Mononuclear cell (primary cell): ENCODE measurements around the gene SREBF1. TPM values are rescaled to one million over a fixed set of nuclear protein-coding genes. Genes with fewer than 3 reads are reported as not detected.
A peak's percentile ranks its signal among the peaks of the same experiment; 100 is the strongest.

Experiments used
- H3K27me3 ChIP-seq: 2 replicates; pipeline ENCODE4 v1.6.0; 2011; ENCODE audit warnings: low read length, control low read depth; ENCODE audit not compliant: insufficient read depth
- H3K4me1 ChIP-seq: 2 replicates; pipeline ENCODE4 v1.5.1; 2011; ENCODE audit warnings: mild to moderate bottlenecking, low read length, control low read depth; ENCODE audit not compliant: insufficient read depth
- H3K4me3 ChIP-seq: 2 replicates; pipeline ENCODE4 v1.5.1; 2011; ENCODE audit warnings: mild to moderate bottlenecking, low read length, moderate library complexity
- H3K9me3 ChIP-seq: 2 replicates; pipeline ENCODE4 v1.5.1; 2011; ENCODE audit warnings: low read depth, mild to moderate bottlenecking, control low read depth, low read length
- total RNA-seq: library from RNA; depleted of rRNA; stranded (reverse); fragments of >200 nt; gene quantifications from one replicate; pipeline ENCODE4 v1.2.3, GENCODE V29; 2012

The SREBF1 gene
- total RNA-seq, 1 donor, result 61.9 TPM

DNA sequence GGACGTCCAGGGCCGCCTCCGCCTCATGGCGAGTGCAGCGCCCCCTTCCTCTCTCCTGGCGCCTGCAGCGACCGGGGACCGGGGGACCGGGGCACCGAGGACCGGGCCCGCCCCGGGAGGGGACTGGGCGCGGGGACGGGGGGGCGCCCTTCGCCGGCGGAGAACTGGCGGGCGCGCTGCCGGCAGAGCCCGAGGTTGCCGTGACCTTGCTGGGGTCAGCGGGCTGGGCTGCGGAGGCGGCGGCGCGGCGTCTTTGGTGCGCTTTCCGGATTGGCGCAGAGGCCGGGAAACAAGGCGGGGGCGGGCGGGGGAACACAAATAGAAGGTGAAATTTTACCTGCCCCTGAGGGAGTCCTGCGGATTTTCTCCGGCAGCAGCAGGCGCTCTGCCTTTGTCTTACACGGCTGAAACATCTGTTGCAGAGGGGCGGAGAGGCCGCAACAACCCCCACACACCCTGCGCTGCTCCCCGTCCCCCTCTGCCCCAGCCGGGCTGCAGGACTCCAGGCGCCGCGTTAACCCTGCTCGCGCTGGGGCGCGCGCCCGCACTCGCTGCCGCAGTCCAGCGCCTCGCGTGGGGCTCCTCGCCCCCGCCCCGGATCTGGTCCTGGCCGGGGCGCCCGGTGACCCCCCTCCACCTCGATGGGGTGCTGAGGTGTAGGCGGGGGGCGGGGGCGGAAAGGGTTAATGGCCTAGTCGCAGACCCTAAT lies 53.5 kb downstream of the SREBF1 start:
- Histone ChIP-seq H3K4me3 (peak overlapping the region; percentile 30), H3K4me1 (peaks cover 36% of the 10 kb centered on the region), H3K27me3 (peaks cover 16% of the 10 kb centered on the region), H3K9me3 (no peaks in the 10 kb centered on the region)

DNA sequence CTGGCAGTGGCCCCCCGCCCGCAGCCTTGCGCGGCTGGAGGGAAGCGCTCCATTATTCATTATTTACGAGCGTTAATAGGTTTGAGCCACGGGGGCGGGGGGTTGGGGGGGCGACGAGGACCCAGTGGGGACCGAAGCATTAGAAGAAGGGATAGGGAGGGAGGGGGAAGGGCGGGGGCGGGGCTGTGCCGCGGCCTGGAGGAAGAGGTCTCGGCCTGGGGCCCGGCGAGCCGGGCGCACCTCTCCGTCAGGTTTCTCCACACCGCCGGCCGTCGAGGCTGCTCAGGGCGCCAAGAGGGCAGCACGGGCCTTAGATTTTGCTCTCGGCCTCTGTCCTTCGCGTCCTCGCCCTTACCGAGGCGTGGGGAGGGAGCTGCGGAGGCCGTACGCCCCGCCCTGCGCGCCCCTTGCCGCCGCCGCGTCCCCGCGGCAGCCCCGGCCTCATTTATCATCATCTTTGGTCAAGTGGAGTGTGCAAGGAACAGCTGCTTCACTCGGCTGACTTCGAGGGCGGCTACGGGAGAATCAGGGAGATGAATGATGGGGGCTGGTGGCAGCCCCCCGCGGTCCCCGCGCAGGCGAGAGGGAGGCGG lies 54.2 kb downstream of the SREBF1 start:
- Histone ChIP-seq H3K27me3 (peaks cover 16% of the 10 kb centered on the region), H3K9me3 (no peaks in the 10 kb centered on the region), H3K4me3 (peak overlapping the region; percentile 30), H3K4me1 (peaks cover 36% of the 10 kb centered on the region)

- Histone ChIP-seq H3K4me3 (no peak overlapping the region), H3K27me3 (peaks cover 16% of the 10 kb centered on the region), H3K9me3 (no peaks in the 10 kb centered on the region), H3K4me1 (peaks cover 36% of the 10 kb centered on the region)
Measured at GRCh38 chr17:17781591-17782496, 54.9 kb downstream of the SREBF1 start.

GRCh38 chr17:17780922-17781590 lies 55.7 kb downstream of the SREBF1 start:
- no peak overlapping the region for H3K4me3 ChIP-seq
- H3K4me1 ChIP-seq, result peaks cover 36% of the 10 kb centered on the region
- H3K27me3 ChIP-seq, result peaks cover 16% of the 10 kb centered on the region
- H3K9me3 ChIP-seq, result no peaks in the 10 kb centered on the region

DNA sequence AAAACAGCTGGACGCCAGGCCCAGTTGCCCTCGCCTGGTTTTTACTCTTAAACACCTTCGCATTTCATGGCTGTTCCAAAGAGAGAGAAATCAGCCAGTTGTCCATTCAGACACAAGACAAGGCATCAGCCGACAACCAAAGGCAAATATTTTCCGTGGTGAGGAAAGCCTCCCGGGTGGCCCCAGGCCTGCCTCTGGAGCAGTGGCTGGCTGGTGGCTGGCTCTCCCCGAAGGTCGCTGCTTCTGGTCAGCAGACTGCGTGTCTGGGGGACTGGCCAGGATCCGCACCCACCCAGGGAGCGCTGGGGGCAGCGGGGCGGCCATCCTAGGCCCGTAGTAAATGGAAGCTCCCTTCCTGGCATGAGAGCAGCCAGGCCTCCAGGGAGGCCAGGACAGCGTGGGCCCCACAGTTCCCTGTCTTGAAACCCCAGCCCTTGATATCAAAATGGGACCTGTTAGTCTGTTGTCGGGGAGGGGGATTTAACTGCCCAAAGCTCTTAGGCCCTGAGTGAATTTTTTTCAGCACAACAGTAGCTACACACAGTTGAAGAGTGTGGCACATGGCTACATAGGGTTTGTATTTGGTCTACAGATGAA lies 57.7 kb downstream of the SREBF1 start:
- no peak overlapping the region for H3K4me3 ChIP-seq

GRCh38 chr17:17778308-17779014 lies 58.3 kb downstream of the SREBF1 start:
- Histone ChIP-seq H3K4me3 (no peak overlapping the region), H3K9me3 (no peaks in the 10 kb centered on the region), H3K27me3 (peaks cover 15% of the 10 kb centered on the region), H3K4me1 (peaks cover 22% of the 10 kb centered on the region)

More for the DNA sequence above, 57.7 kb downstream of the SREBF1 start:
- H3K9me3 ChIP-seq, result no peaks in the 10 kb centered on the region
- H3K27me3 ChIP-seq, result peaks cover 16% of the 10 kb centered on the region
- H3K4me1 ChIP-seq, result peaks cover 28% of the 10 kb centered on the region

DNA sequence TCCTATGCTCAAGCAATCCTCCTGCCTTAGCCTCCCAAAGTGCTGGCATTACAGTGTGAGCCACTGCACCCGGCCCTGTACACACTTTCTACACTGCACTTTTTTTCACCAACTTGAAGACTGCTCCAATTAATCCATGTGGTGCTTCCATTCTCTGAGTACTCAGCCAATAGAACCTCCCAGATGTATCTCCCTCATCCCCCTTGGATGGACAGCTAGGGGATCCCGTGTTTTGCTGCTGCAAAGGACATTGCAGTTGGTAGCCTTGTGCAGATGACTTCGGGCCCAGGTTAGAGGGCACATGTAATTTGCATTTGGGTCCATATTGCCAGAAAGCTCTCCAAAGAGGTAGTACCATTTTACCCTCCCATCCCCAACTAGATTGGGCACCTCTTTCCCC lies 59.9 kb downstream of the SREBF1 start:
- Histone ChIP-seq H3K9me3 (no peaks in the 10 kb centered on the region), H3K4me1 (peaks cover 11% of the 10 kb centered on the region), H3K4me3 (no peak overlapping the region)

GRCh38 chr17:17774009-17774881 lies 62.5 kb downstream of the SREBF1 start:
- Histone ChIP-seq H3K4me3 (no peak overlapping the region), H3K27me3 (no peaks in the 10 kb centered on the region), H3K4me1 (no peaks in the 10 kb centered on the region), H3K9me3 (no peaks in the 10 kb centered on the region)

More for the DNA sequence above, 59.9 kb downstream of the SREBF1 start:
- peaks cover 13% of the 10 kb centered on the region for H3K27me3 ChIP-seq

GRCh38 chr17:17772231-17772630 lies 64.6 kb downstream of the SREBF1 start:
- Histone ChIP-seq H3K4me3 (no peak overlapping the region), H3K9me3 (no peaks in the 10 kb centered on the region), H3K4me1 (no peaks in the 10 kb centered on the region), H3K27me3 (no peaks in the 10 kb centered on the region)

GRCh38 chr17:17771498-17772201 lies 65.1 kb downstream of the SREBF1 start:
- no peak overlapping the region for H3K4me3 ChIP-seq
- H3K4me1 ChIP-seq, result peaks cover 4% of the 10 kb centered on the region
- H3K27me3 ChIP-seq, result no peaks in the 10 kb centered on the region
- H3K9me3 ChIP-seq, result no peaks in the 10 kb centered on the region

DNA sequence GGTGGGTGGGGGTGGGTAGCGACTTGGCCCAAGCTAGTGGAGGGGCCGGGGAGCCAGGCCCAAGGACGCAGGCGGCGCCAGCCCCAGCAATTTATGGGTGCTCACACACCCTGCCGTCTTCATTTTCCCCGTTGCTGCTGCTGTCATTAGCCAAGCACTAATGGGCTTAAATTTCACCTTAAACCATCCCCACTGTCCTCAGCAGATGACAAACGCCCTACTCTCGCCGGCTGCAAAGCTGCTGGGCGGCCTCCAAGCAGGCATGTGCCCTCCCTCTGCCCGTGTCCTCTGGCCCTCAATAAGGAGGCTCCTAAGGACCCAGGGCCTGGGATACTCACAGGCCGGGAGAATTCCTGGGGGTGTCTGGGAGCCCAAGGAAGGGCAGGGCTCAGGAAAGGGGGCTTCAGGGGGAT lies 66.1 kb downstream of the SREBF1 start:
- Histone ChIP-seq H3K9me3 (no peaks in the 10 kb centered on the region), H3K27me3 (no peaks in the 10 kb centered on the region), H3K4me3 (no peak overlapping the region), H3K4me1 (peaks cover 14% of the 10 kb centered on the region)

DNA sequence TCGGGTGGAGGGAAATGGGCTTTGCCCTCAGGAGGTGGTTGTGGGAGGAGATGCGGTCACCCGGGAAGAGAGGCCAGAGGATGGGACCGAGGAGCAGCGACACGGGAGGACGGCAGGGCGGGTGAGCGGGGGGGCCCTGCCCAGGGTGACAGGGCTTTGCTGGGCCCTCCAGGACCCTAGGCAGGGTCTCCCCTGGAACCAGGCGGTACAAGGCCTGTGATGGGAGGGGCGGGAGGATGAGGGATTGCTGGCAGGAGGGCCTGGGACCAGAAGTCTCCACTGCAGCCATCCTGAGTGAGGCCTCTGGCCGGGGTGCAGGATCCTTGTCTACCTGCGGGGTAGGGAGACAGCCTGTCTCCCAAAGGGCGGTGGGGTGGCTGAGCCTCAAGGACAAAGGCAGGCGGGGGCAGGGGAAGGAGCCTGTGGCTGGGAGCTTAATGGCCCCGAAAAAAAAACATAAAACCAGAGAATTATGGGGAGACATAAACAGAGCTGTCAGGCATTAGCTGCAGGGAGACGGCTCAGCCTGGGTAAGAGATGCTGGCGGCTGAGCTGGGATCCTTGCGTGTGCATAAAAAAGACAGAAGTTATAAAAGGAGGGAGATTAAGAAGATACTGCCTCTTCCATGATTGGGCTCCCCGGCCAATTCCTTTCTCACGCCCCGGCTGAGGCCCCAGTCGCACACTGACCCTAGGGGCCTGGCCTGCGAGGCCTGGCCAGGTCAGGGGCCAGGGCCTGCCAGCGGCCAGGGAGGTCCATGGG lies 66.7 kb downstream of the SREBF1 start:
- peaks cover 15% of the 10 kb centered on the region for H3K4me1 ChIP-seq
- H3K27me3 ChIP-seq, result no peaks in the 10 kb centered on the region
- H3K9me3 ChIP-seq, result no peaks in the 10 kb centered on the region

More for the DNA sequence above, 66.7 kb downstream of the SREBF1 start:
- no peak overlapping the region for H3K4me3 ChIP-seq
